Endothelial cell of umbilical vein (primary cell): Measurements from ENCODE around the gene DAB1. TPM values are rescaled to one million over a fixed set of nuclear protein-coding genes. Genes with fewer than 3 reads are reported as not detected.

Experiments used
- BruUV-seq: library from RNA; stranded (reverse); fragments of 400-500 nt; replicated peaks from 2 replicates; lab custom pipeline; 2021; lab: Mats Ljungman, UMichigan
- CTCF ChIA-PET: fragments of 300-600, 350-600 bp; sonication (Branson Sonifier 250); formaldehyde crosslinking; loops from one replicate; lab custom pipeline; 2021; ENCODE audit warnings: antibody characterized with exemption, inconsistent platforms; lab: Charles Lee
- POLR2A ChIA-PET: fragments of 300-600, 350-600 bp; sonication (Branson Sonifier 250); formaldehyde crosslinking; loops from one replicate; lab custom pipeline; 2021; ENCODE audit warnings: antibody characterized with exemption, inconsistent platforms; lab: Charles Lee
- DNase-seq: peaks from one replicate; pipeline ENCODE4 v3.0.0-alpha.2; 2011; ENCODE audit warnings: low read depth, low spot score
- FAIRE-seq: peaks from 2 replicates; lab custom pipeline; 2011; peaks lifted over from hg19 to GRCh38; lab: Jason Lieb, UNC
- H2AFZ ChIP-seq: 2 replicates; pipeline ENCODE4 v1.6.0; 2012; ENCODE audit warnings: low read depth, low read length, control low read depth, inconsistent platforms
- H3K27ac ChIP-seq: 2 replicates; pipeline ENCODE4 v1.5.1; 2011; ENCODE audit warnings: low read depth, mild to moderate bottlenecking, control low read depth, low read length, moderate library complexity; ENCODE audit not compliant: insufficient read depth
- H3K27me3 ChIP-seq, 2 experiments: 2 replicates each; pipeline versions ENCODE4 v1.6.0 to v1.6.1; 2011; ENCODE audit warnings: low read length in 2 of 2, mixed read lengths in 1 of 2; ENCODE audit not compliant: control insufficient read depth in 2 of 2, insufficient read depth in 2 of 2
- H3K36me3 ChIP-seq, 2 experiments: 2 replicates in 1 of 2; 3 replicates in 1 of 2; pipeline ENCODE4 v1.5.1; 2011; ENCODE audit warnings: low read length in 2 of 2, mild to moderate bottlenecking in 1 of 2, moderate library complexity in 1 of 2; ENCODE audit not compliant: control insufficient read depth in 2 of 2, insufficient read depth in 2 of 2; ENCODE audit errors: extremely low read depth in 1 of 2
- H3K4me1 ChIP-seq: 3 replicates; pipeline ENCODE4 v1.5.1; 2011; ENCODE audit warnings: mild to moderate bottlenecking, low read length; ENCODE audit not compliant: control insufficient read depth, insufficient read depth; ENCODE audit errors: extremely low read depth
- H3K4me2 ChIP-seq: 2 replicates; pipeline ENCODE4 v1.6.1; 2011; ENCODE audit warnings: low read length, control low read depth, mixed read lengths; ENCODE audit not compliant: insufficient read depth
- H3K4me3 ChIP-seq, 3 experiments: fragments of 200-600 bp in 1 of 3; sonication (generic), shearing (Covaris generic) in 1 of 3; replicated peaks in 1 of 3; 2 replicates each; pipeline ENCODE4 v1.5.1; 2011 to 2016; ENCODE audit warnings: control low read depth in 3 of 3, low read length in 3 of 3, mild to moderate bottlenecking in 2 of 3, inconsistent platforms in 1 of 3, low read depth in 1 of 3, moderate library complexity in 1 of 3; ENCODE audit not compliant: insufficient read depth in 1 of 3
- H3K79me2 ChIP-seq: 2 replicates; pipeline ENCODE4 v1.6.0; 2012; ENCODE audit warnings: low read length, inconsistent platforms; ENCODE audit not compliant: control insufficient read depth, insufficient read depth
- H3K9ac ChIP-seq: replicated peaks from 2 replicates; pipeline ENCODE3; 2011; ENCODE audit warnings: low read length, control low read depth; ENCODE audit not compliant: insufficient read depth; ENCODE audit errors: extremely low read depth
- H3K9me1 ChIP-seq: replicated peaks from 3 replicates; pipeline ENCODE4 v1.6.0; 2011; ENCODE audit warnings: mild to moderate bottlenecking, low read length; ENCODE audit not compliant: control insufficient read depth, insufficient read depth; ENCODE audit errors: extremely low read depth
- H3K9me3 ChIP-seq: replicated peaks from 2 replicates; pipeline ENCODE4 v1.5.1; 2012; ENCODE audit warnings: low read length, inconsistent platforms; ENCODE audit not compliant: control insufficient read depth, insufficient read depth
- H4K20me1 ChIP-seq: replicated peaks from 2 replicates; pipeline ENCODE3; 2011; ENCODE audit warnings: mild to moderate bottlenecking, low read length; ENCODE audit not compliant: control insufficient read depth, insufficient read depth; ENCODE audit errors: extremely low read depth
- EZH2 ChIP-seq: IDR thresholded peaks from 2 replicates; pipeline ENCODE4 v1.6.1; 2012; ENCODE audit warnings: borderline replicate concordance, low read depth, mild to moderate bottlenecking, moderate library complexity, low read length, inconsistent platforms; ENCODE audit not compliant: severe bottlenecking
- FOS ChIP-seq: IDR thresholded peaks from 2 replicates; pipeline ENCODE4 v1.6.1; 2011; ENCODE audit warnings: mild to moderate bottlenecking, low read length, moderate library complexity, borderline replicate concordance; ENCODE audit not compliant: insufficient read depth
- GATA2 ChIP-seq: IDR thresholded peaks from 2 replicates; pipeline ENCODE4 v1.7.0; 2011; ENCODE audit warnings: low read depth, mild to moderate bottlenecking, moderate library complexity, mixed read lengths, low read length; ENCODE audit not compliant: insufficient read length, insufficient read depth
- JUN ChIP-seq: IDR thresholded peaks from 2 replicates; pipeline ENCODE4 v1.6.1; 2011; ENCODE audit warnings: borderline replicate concordance, low read depth; ENCODE audit not compliant: insufficient read length, insufficient read depth
- MYC ChIP-seq: IDR thresholded peaks from one replicate; pipeline ENCODE4 v1.6.1; 2011; ENCODE audit warnings: mild to moderate bottlenecking, low read depth, low read length
- POLR2A ChIP-seq: IDR thresholded peaks from 2 replicates; pipeline ENCODE4 v1.6.1; 2012; ENCODE audit warnings: low read depth, mild to moderate bottlenecking, control low read depth, low read length
- POLR2AphosphoS5 ChIP-seq: IDR thresholded peaks from 2 replicates; pipeline ENCODE4 v1.6.1; 2012; ENCODE audit warnings: low read depth, mild to moderate bottlenecking, control low read depth, low read length, moderate library complexity; ENCODE audit not compliant: insufficient read depth
- dilution Hi-C: fragments of 300-500 bp; cut with MboI; formaldehyde crosslinking; loops from one replicate; pipeline ENCODE4 v1.15.0; 2019; ENCODE audit warnings: low sequenced_read_pairs; ENCODE audit not compliant: extremely low pct_ligation_motif_present
- intact Hi-C: fragments of 100-400 bp; cut with micrococcal nuclease; formaldehyde crosslinking; loops from one replicate; pipeline ENCODE4 v1.10.0; 2022
- polyA plus RNA-seq, 4 experiments: library from polyadenylated mRNA; depleted of rRNA in 3 of 4; stranded (reverse) in 3 of 4; unstranded in 1 of 4; fragments of >200 nt; gene quantifications; 2 replicates each; pipeline versions ENCODE4 v1.2.1 to v1.2.3, GENCODE V29; 2011 to 2012; ENCODE audit warnings: missing spikeins in 1 of 4
- total RNA-seq: library from RNA; stranded (reverse); gene quantifications from 2 replicates; pipeline ENCODE4 v1.2.3, GENCODE V29; 2021
- TF ChIP-seq, protein P1 (sequence below), 2 donors: IDR thresholded peaks; 1 replicate in 1 of 2; 2 replicates in 1 of 2; pipeline ENCODE4 v1.5.1; 2011; ENCODE audit warnings: low read length in 2 of 2, mild to moderate bottlenecking in 2 of 2, moderate library complexity in 2 of 2, control low read depth in 1 of 2, inconsistent platforms in 1 of 2, low read depth in 1 of 2; ENCODE audit not compliant: insufficient read depth in 1 of 2; ENCODE audit errors: extremely low read depth in 1 of 2
- TF ChIP-seq, protein P2 (sequence below): IDR thresholded peaks from 2 replicates; pipeline ENCODE4 v1.6.1; 2011; ENCODE audit not compliant: insufficient read depth, insufficient read length

DAB1 gene
- total and polyA plus RNA-seq, 2 donors (not counting 3 experiments of a cell fraction or from before 2014, with no cell fraction given), result not detected

DNA sequence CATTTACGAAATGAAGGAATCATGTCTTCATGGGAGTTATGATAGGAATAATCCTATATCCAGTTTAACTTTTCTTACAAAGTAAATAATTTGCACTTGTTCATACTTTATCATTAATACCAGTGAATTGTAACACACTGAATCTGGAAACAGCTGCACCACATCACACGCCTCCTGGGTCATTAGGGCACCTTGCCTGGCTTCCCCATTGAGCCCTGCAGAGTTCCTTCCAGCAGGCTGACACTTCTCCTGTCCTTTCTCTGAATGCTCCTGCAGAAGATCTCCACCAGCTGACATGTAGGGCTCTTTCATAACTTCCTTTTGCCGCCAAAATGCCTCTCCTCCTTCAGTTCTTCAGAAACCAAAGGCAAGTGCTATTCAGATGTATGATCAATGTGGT, 201.1 kb downstream of the DAB1 start:
- Histone ChIP-seq H3K4me1 (no peaks in the 10 kb centered on the region), H3K36me3 (no peaks in the 10 kb centered on the region), H3K27me3 (no peaks in the 10 kb centered on the region), H3K79me2 (no peaks in the 10 kb centered on the region), H3K9me3 (no peaks in the 10 kb centered on the region), H3K9ac (no peak overlapping the region), H3K4me2 (no peak overlapping the region), H3K4me3 (no peak overlapping the region), H4K20me1 (no peaks in the 10 kb centered on the region), H3K9me1 (no peaks in the 10 kb centered on the region), H3K27ac (no peak overlapping the region), H2AFZ (no peak overlapping the region)
- no peak for FAIRE-seq
- no peak for TF ChIP-seq FOS
- TF ChIP-seq GATA2, result no peak
- TF ChIP-seq POLR2AphosphoS5, result no peak
- TF ChIP-seq, protein P1, sequence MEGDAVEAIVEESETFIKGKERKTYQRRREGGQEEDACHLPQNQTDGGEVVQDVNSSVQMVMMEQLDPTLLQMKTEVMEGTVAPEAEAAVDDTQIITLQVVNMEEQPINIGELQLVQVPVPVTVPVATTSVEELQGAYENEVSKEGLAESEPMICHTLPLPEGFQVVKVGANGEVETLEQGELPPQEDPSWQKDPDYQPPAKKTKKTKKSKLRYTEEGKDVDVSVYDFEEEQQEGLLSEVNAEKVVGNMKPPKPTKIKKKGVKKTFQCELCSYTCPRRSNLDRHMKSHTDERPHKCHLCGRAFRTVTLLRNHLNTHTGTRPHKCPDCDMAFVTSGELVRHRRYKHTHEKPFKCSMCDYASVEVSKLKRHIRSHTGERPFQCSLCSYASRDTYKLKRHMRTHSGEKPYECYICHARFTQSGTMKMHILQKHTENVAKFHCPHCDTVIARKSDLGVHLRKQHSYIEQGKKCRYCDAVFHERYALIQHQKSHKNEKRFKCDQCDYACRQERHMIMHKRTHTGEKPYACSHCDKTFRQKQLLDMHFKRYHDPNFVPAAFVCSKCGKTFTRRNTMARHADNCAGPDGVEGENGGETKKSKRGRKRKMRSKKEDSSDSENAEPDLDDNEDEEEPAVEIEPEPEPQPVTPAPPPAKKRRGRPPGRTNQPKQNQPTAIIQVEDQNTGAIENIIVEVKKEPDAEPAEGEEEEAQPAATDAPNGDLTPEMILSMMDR (IDR thresholded peaks at IDR 0.05; ENCODE audit: extremely low read depth in 1 of 2, insufficient read depth in 1 of 2, low read depth in 1 of 2, low read length in 2 of 2), result no peak
- no peak for TF ChIP-seq EZH2
- TF ChIP-seq, protein P2, sequence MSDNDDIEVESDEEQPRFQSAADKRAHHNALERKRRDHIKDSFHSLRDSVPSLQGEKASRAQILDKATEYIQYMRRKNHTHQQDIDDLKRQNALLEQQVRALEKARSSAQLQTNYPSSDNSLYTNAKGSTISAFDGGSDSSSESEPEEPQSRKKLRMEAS, result no peak
- TF ChIP-seq JUN, result no peak
- no peak for TF ChIP-seq MYC
- no peak for TF ChIP-seq POLR2A
- CTCF ChIA-PET, result no interaction called here
- no TSS peak for BruUV-seq
- dilution Hi-C loops (no loop called here), intact Hi-C loops (no loop called here)
- POLR2A ChIA-PET, result no interaction called here
- DNase-seq, result no peak
